Mesenchymal stem cell (in vitro differentiated cells and primary cell): ENCODE data around the gene ENPP7.
A peak's percentile ranks its signal among the peaks of the same experiment; 100 is the strongest.

Experiments used
- DNase-seq: peaks from one replicate; pipeline ENCODE4 v3.0.0-alpha.2; 2013
- H2AFZ ChIP-seq: one replicate; pipeline ENCODE4 v1.6.1; 2013; ENCODE audit warnings: low read depth, mild to moderate bottlenecking, control low read depth, inconsistent platforms, low read length, moderate library complexity
- H2AK5ac ChIP-seq: 2 replicates; pipeline ENCODE4 v1.6.1; 2013; ENCODE audit warnings: low read length, moderate library complexity, mild to moderate bottlenecking, inconsistent platforms; ENCODE audit not compliant: severe bottlenecking
- H2BK120ac ChIP-seq: one replicate; pipeline ENCODE4 v1.6.1; 2013; ENCODE audit warnings: low read depth, mild to moderate bottlenecking, inconsistent platforms, low read length, moderate library complexity
- H2BK12ac ChIP-seq, 2 experiments: one replicate each; pipeline ENCODE4 v1.6.1; 2013; ENCODE audit warnings: inconsistent platforms in 2 of 2, low read length in 2 of 2, mild to moderate bottlenecking in 2 of 2, moderate library complexity in 2 of 2, control low read depth in 1 of 2
- H2BK15ac ChIP-seq: one replicate; pipeline ENCODE4 v1.6.1; 2013; ENCODE audit warnings: mild to moderate bottlenecking, low read depth, inconsistent platforms; ENCODE audit not compliant: poor library complexity, severe bottlenecking
- H2BK5ac ChIP-seq: 2 replicates; pipeline ENCODE4 v1.6.1; 2013; ENCODE audit warnings: low read depth, mild to moderate bottlenecking, low read length, control low read depth, inconsistent platforms; ENCODE audit not compliant: poor library complexity, severe bottlenecking
- H3K14ac ChIP-seq, 2 experiments: one replicate each; pipeline ENCODE4 v1.6.1; 2013; ENCODE audit warnings: inconsistent platforms in 2 of 2, low read length in 2 of 2, control low read depth in 1 of 2, mild to moderate bottlenecking in 1 of 2, moderate library complexity in 1 of 2
- H3K18ac ChIP-seq, 2 experiments: one replicate each; pipeline ENCODE4 v1.6.1; 2013; ENCODE audit warnings: inconsistent platforms in 2 of 2, low read length in 2 of 2, control low read depth in 1 of 2, low read depth in 1 of 2, mild to moderate bottlenecking in 1 of 2
- H3K23ac ChIP-seq, 2 experiments: one replicate each; pipeline ENCODE4 v1.6.1; 2013; ENCODE audit warnings: inconsistent platforms in 2 of 2, low read length in 2 of 2, mild to moderate bottlenecking in 2 of 2, moderate library complexity in 2 of 2, control low read depth in 1 of 2
- H3K27ac ChIP-seq: 2 replicates; pipeline ENCODE4 v1.5.1; 2013; ENCODE audit warnings: mild to moderate bottlenecking, moderate library complexity, low read length, control low read depth, inconsistent platforms; ENCODE audit not compliant: poor library complexity, severe bottlenecking
- H3K27me3 ChIP-seq, 2 experiments: 2 replicates each; pipeline versions ENCODE4 v1.6.1 to v1.7.0; 2013; ENCODE audit warnings: low read length in 2 of 2, mild to moderate bottlenecking in 2 of 2, moderate library complexity in 2 of 2, control low read depth in 1 of 2, inconsistent platforms in 1 of 2; ENCODE audit not compliant: control insufficient read depth in 1 of 2, insufficient read depth in 1 of 2
- H3K36me3 ChIP-seq, 2 experiments: 2 replicates each; pipeline versions ENCODE4 v1.6.1 to v1.7.0; 2013; ENCODE audit warnings: low read length in 2 of 2, control low read depth in 1 of 2, inconsistent platforms in 1 of 2, low read depth in 1 of 2, mild to moderate bottlenecking in 1 of 2; ENCODE audit not compliant: insufficient read depth in 2 of 2, control insufficient read depth in 1 of 2
- H3K4ac ChIP-seq, 2 experiments: one replicate each; pipeline ENCODE4 v1.6.1; 2013; ENCODE audit warnings: inconsistent platforms in 2 of 2, low read length in 2 of 2, mild to moderate bottlenecking in 2 of 2, moderate library complexity in 2 of 2, control low read depth in 1 of 2, low read depth in 1 of 2
- H3K4me1 ChIP-seq: 2 replicates; pipeline ENCODE4 v1.6.1; 2013; ENCODE audit warnings: low read depth, low read length, control low read depth; ENCODE audit not compliant: control insufficient read depth, insufficient read depth
- H3K4me2 ChIP-seq: 2 replicates; pipeline ENCODE4 v1.6.1; 2013; ENCODE audit warnings: low read length, mild to moderate bottlenecking, inconsistent platforms; ENCODE audit not compliant: poor library complexity, severe bottlenecking
- H3K4me3 ChIP-seq, 2 experiments: 2 replicates each; pipeline versions ENCODE4 v1.5.1 to v1.7.0; 2013; ENCODE audit warnings: low read length in 2 of 2, mild to moderate bottlenecking in 2 of 2, control low read depth in 1 of 2, low read depth in 1 of 2; ENCODE audit not compliant: insufficient read depth in 1 of 2
- H3K79me1 ChIP-seq: replicated peaks from 2 replicates; pipeline ENCODE4 v1.6.1; 2013; ENCODE audit warnings: mild to moderate bottlenecking, control low read depth, low read length, inconsistent platforms; ENCODE audit not compliant: poor library complexity, severe bottlenecking
- H3K9ac ChIP-seq: 2 replicates; pipeline ENCODE4 v1.7.0; 2013; ENCODE audit warnings: mild to moderate bottlenecking, low read length, moderate library complexity
- H3K9me3 ChIP-seq: 2 replicates; pipeline ENCODE4 v1.7.0; 2013; ENCODE audit warnings: mild to moderate bottlenecking, low read length; ENCODE audit not compliant: control insufficient read depth
- H4K8ac ChIP-seq: one replicate; pipeline ENCODE4 v1.6.1; 2013; ENCODE audit warnings: inconsistent platforms, mild to moderate bottlenecking, low read length, moderate library complexity
- H4K91ac ChIP-seq: one replicate; pipeline ENCODE4 v1.6.1; 2013; ENCODE audit warnings: mild to moderate bottlenecking, low read length, inconsistent platforms
- WGBS: methylation state at CpG from one replicate; pipeline ENCODE4 v1.1.7; 2013; ENCODE audit warnings: mixed read lengths; 5-methylcytosine and 5-hydroxymethylcytosine counted together

ENPP7 gene

DNA sequence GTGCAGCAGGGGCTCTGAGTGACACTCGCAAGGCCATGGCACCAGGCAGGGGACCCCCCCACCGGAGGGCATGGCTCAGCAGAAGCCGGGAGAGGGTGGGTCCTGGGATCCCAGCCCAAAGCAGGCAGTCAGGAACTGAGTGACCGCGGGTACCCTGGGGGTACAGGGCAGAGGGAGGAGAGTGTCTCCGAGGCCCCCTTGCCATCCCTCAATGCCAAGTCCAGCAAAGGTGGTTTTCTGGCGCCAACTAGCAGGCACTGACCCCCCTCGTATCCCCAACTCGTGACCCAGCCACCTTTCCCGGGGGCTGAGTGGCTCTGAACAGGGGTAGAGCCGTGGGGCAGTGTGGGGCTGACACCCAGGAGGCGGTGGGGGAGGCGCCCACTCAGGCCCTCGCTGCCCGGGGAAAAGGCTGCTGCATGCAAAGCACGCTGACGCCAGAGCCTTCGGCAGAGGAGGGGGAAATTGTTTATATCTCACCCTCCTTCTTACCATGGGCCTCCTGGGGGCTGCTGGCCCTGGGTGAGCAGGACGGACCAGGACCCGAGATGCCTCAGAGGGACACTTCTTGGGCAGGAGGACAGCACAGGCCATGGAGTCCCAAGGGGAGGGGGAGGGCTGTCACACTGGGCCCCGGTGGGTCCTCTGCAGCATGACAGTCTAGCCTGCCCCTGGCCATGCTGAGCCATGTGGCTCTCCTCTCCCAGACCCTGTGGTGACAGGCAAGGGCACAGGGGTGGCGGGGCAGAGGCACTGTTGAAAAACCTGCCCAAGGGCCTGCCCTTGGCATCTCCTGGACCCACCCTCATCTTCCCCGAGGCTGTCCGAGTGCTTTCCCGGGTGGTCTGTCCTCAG is 14.6 kb upstream of the ENPP7 start:
- Histone ChIP-seq H2BK120ac (no peak overlapping the region), H3K9ac (no peak overlapping the region), H2AFZ (no peak overlapping the region), H3K27me3 (peaks cover 25 to 37% of the 10 kb centered on the region in 2 experiments), H3K4me3 (no peak overlapping the region), H3K4me1 (no peaks in the 10 kb centered on the region), H3K14ac (no peak overlapping the region), H2BK15ac (no peak overlapping the region), H2BK12ac (no peak overlapping the region), H4K8ac (no peak overlapping the region), H4K91ac (no peak overlapping the region), H3K4me2 (no peak overlapping the region), H2BK5ac (no peak overlapping the region), H3K36me3 (no peaks in the 10 kb centered on the region), H3K27ac (no peak overlapping the region), H3K79me1 (no peaks in the 10 kb centered on the region), H3K4ac (no peak overlapping the region), H2AK5ac (no peak overlapping the region), H3K9me3 (no peaks in the 10 kb centered on the region), H3K18ac (peak overlapping the region in 1 of 2 experiments; percentile 9), H3K23ac (no peak overlapping the region)
- DNase-seq, result no peak
- WGBS, result 87% methylated on average over 24 of the region's 25 CpGs

GRCh38 chr17:79720705-79721292 is 9.9 kb upstream of the ENPP7 start:
- no peaks in the 10 kb centered on the region for H3K79me1 ChIP-seq
- no peak overlapping the region for H2BK5ac ChIP-seq
- no peak overlapping the region for H3K27ac ChIP-seq
- no peaks in the 10 kb centered on the region for H3K4me1 ChIP-seq
- no peak overlapping the region for H3K23ac ChIP-seq
- no peak overlapping the region for H4K91ac ChIP-seq
- no peak overlapping the region for H2BK120ac ChIP-seq
- H3K4me3 ChIP-seq, result no peak overlapping the region
- H3K9me3 ChIP-seq, result no peaks in the 10 kb centered on the region
- no peak overlapping the region for H3K9ac ChIP-seq
- no peak overlapping the region for H2BK15ac ChIP-seq
- no peak overlapping the region for H3K4me2 ChIP-seq
- H2AK5ac ChIP-seq, result no peak overlapping the region
- no peaks in the 10 kb centered on the region for H3K36me3 ChIP-seq
- WGBS, result 78% methylated on average over 11 of the region's 15 CpGs
- peaks cover 12 to 25% of the 10 kb centered on the region in 2 experiments for H3K27me3 ChIP-seq
- H2BK12ac ChIP-seq, result no peak overlapping the region
- H3K4ac ChIP-seq, result no peak overlapping the region
- no peak overlapping the region for H4K8ac ChIP-seq
- H3K14ac ChIP-seq, result no peak overlapping the region
- no peak overlapping the region for H2AFZ ChIP-seq
- H3K18ac ChIP-seq, result no peak overlapping the region
- DNase-seq, result no peak

GRCh38 chr17:79721993-79722671 is 8.6 kb upstream of the ENPP7 start:
- no peak overlapping the region for H2BK12ac ChIP-seq
- H3K4me1 ChIP-seq, result no peaks in the 10 kb centered on the region
- H3K36me3 ChIP-seq, result no peaks in the 10 kb centered on the region
- H3K27me3 ChIP-seq, result peaks cover 3 to 14% of the 10 kb centered on the region in 2 experiments
- no peak overlapping the region for H4K91ac ChIP-seq
- no peak overlapping the region for H3K18ac ChIP-seq
- H2AFZ ChIP-seq, result no peak overlapping the region
- H3K4me3 ChIP-seq, result no peak overlapping the region
- H2BK120ac ChIP-seq, result no peak overlapping the region
- H4K8ac ChIP-seq, result no peak overlapping the region
- H3K27ac ChIP-seq, result no peak overlapping the region
- no peak for DNase-seq
- no peak overlapping the region for H3K4ac ChIP-seq
- no peak overlapping the region for H2AK5ac ChIP-seq
- WGBS, result 56% methylated on average over 10 of the region's 10 CpGs
- no peak overlapping the region for H3K9ac ChIP-seq
- H2BK15ac ChIP-seq, result no peak overlapping the region
- no peak overlapping the region for H3K23ac ChIP-seq
- no peak overlapping the region for H3K14ac ChIP-seq
- H3K4me2 ChIP-seq, result no peak overlapping the region
- H2BK5ac ChIP-seq, result no peak overlapping the region
- H3K9me3 ChIP-seq, result no peaks in the 10 kb centered on the region
- no peaks in the 10 kb centered on the region for H3K79me1 ChIP-seq

- Histone ChIP-seq H4K91ac (no peak overlapping the region), H4K8ac (no peak overlapping the region), H3K79me1 (no peaks in the 10 kb centered on the region), H2BK15ac (no peak overlapping the region), H3K4me3 (no peak overlapping the region), H3K27me3 (peaks cover 3 to 10% of the 10 kb centered on the region in 2 experiments), H3K4me2 (no peak overlapping the region), H3K4ac (no peak overlapping the region), H3K4me1 (no peaks in the 10 kb centered on the region), H3K9ac (no peak overlapping the region), H3K9me3 (no peaks in the 10 kb centered on the region), H2AK5ac (no peak overlapping the region), H2AFZ (no peak overlapping the region), H3K27ac (no peak overlapping the region), H3K23ac (peak overlapping the region in 1 of 2 experiments; percentile 1), H2BK12ac (no peak overlapping the region), H2BK120ac (no peak overlapping the region), H3K14ac (no peak overlapping the region), H3K18ac (no peak overlapping the region), H3K36me3 (no peaks in the 10 kb centered on the region), H2BK5ac (no peak overlapping the region)
- 85% methylated on average over 10 of the region's 10 CpGs for WGBS
- DNase-seq, result no peak
Measured at GRCh38 chr17:79722787-79723186, 8.0 kb upstream of the ENPP7 start.
